Stimulated activated CD4-positive, alpha-beta T cell treated with anti-CD3 and anti-CD28 coated beads, TNF-alpha, amount 100 ng/mL, for 24 hours (primary cell): ENCODE measurements around the gene SPECC1L.

Experiments used
- DNase-seq, 3 experiments: peaks; one replicate each; pipeline ENCODE4 v3.0.0-alpha.2; 2020; ENCODE audit warnings: low read depth in 3 of 3

SPECC1L gene

GRCh38 chr22:24398409-24398808, 127.8 kb downstream of the SPECC1L start:
- no peak for DNase-seq

- no peak for DNase-seq
Measured at GRCh38 chr22:24400034-24400725, 129.5 kb downstream of the SPECC1L start.

- DNase-seq, result no peak
Measured at GRCh38 chr22:24400726-24401596, 130.3 kb downstream of the SPECC1L start.

GRCh38 chr22:24401931-24402367, 131.3 kb downstream of the SPECC1L start:
- no peak for DNase-seq

- DNase-seq, result no peak
Measured at GRCh38 chr22:24402460-24403192, 132.0 kb downstream of the SPECC1L start.

GRCh38 chr22:24403346-24403745, 132.7 kb downstream of the SPECC1L start:
- DNase-seq, result no peak

GRCh38 chr22:24404561-24405275, 134.1 kb downstream of the SPECC1L start:
- DNase-seq, result no peak

- no peak for DNase-seq
Measured at GRCh38 chr22:24405631-24406321, 135.1 kb downstream of the SPECC1L start.

- DNase-seq, result no peak
Measured at GRCh38 chr22:24406322-24407277, 136.0 kb downstream of the SPECC1L start.

- no peak for DNase-seq
Measured at GRCh38 chr22:24407278-24407665, 136.6 kb downstream of the SPECC1L start.

GRCh38 chr22:24407884-24408283, 137.3 kb downstream of the SPECC1L start:
- no peak for DNase-seq

- DNase-seq, result no peak
Measured at GRCh38 chr22:24408630-24409029, 138.0 kb downstream of the SPECC1L start.

- DNase-seq, result no peak
Measured at GRCh38 chr22:24409707-24410106, 139.1 kb downstream of the SPECC1L start.

- no peak for DNase-seq
Measured at GRCh38 chr22:24410110-24410856, 139.7 kb downstream of the SPECC1L start.

GRCh38 chr22:24411256-24412004, 140.8 kb downstream of the SPECC1L start:
- DNase-seq, result no peak

- DNase-seq, result no peak
Measured at GRCh38 chr22:24412274-24412673, 141.6 kb downstream of the SPECC1L start.

GRCh38 chr22:24413271-24413670, 142.6 kb downstream of the SPECC1L start:
- DNase-seq, result no peak

GRCh38 chr22:24413736-24414385, 143.2 kb downstream of the SPECC1L start:
- DNase-seq, result no peak
